Gastrocnemius medialis (tissue), 4 donors: Measurements from ENCODE around the gene SPDYC. TPM values are rescaled to one million over a fixed set of nuclear protein-coding genes. Genes with fewer than 3 reads are reported as not detected.

Source experiments
- ATAC-seq, 2 donors: fragments of 150-250 bp; one replicate each; pipeline ENCODE4 v1.9.1; 2016
- DNase-seq, 2 donors: peaks; one replicate each; pipeline ENCODE4 v3.0.0-alpha.2; 2019
- H3K27ac ChIP-seq, 4 donors: fragments of 200-600 bp; sonication (generic); 1 replicate in 1 of 4; 2 replicates in 3 of 4; pipeline ENCODE4 v1.5.1; 2016 to 2018; ENCODE audit warnings: mild to moderate bottlenecking in 2 of 4, moderate library complexity in 1 of 4
- H3K27me3 ChIP-seq, 3 donors: fragments of 200-600 bp; sonication (generic) in 2 of 3; 1 replicate in 1 of 3; 2 replicates in 2 of 3; pipeline versions ENCODE4 v1.5.1 to v1.6.0; 2016 to 2019; ENCODE audit warnings: mild to moderate bottlenecking in 1 of 3, moderate library complexity in 1 of 3
- H3K36me3 ChIP-seq, 2 donors: fragments of 200-600 bp; sonication (generic) in 1 of 2; one replicate each; pipeline ENCODE4 v1.5.1; 2017 to 2018
- H3K4me1 ChIP-seq, 2 donors: fragments of 200-600 bp; sonication (generic) in 1 of 2; one replicate each; pipeline ENCODE4 v1.5.1; 2016 to 2017; ENCODE audit warnings: mild to moderate bottlenecking in 2 of 2
- H3K4me3 ChIP-seq, 4 donors: fragments of 200-600 bp; sonication (generic) in 3 of 4; 1 replicate in 1 of 4; 2 replicates in 3 of 4; pipeline ENCODE4 v1.5.1; 2016 to 2019; ENCODE audit warnings: mild to moderate bottlenecking in 2 of 4
- H3K9me3 ChIP-seq, 3 donors: fragments of 200-600 bp; sonication (generic) in 2 of 3; 1 replicate in 1 of 3; 2 replicates in 2 of 3; pipeline ENCODE4 v1.5.1; 2016 to 2019
- POLR2A ChIP-seq, 2 donors: fragments of 450-650 bp; IDR thresholded peaks; one replicate each; pipeline ENCODE4 v1.6.1; 2017; ENCODE audit warnings: antibody characterized with exemption in 2 of 2, mild to moderate bottlenecking in 2 of 2, moderate library complexity in 2 of 2
- in situ Hi-C, 4 donors: fragments of 200-750 bp; cut with MboI; loops; one replicate each; pipeline versions ENCODE4 v1.15.0 to v1.8.0; 2017; ENCODE audit warnings: low sequenced_read_pairs in 4 of 4
- intact Hi-C: fragments of 100-400 bp; cut with DNase I; formaldehyde crosslinking; loops from one replicate; pipeline ENCODE4 v1.15.1; 2023; ENCODE audit warnings: low total_unique reads
- total RNA-seq, 4 donors: library from RNA; depleted of rRNA; stranded (reverse); fragments of >200 nt; gene quantifications; one replicate each; pipeline versions ENCODE4 v1.1.0 to v1.2.3, GENCODE V29; 2016
- TF ChIP-seq, protein P1 (sequence below), 5 experiments: fragments of 450-650 bp in 3 of 5; fragments of 200-600 bp in 2 of 5; sonication (generic) in 2 of 5; IDR thresholded peaks in 4 of 5; conservative IDR thresholded peaks in 1 of 5; 1 replicate in 4 of 5; 2 replicates in 1 of 5; pipeline ENCODE4 v1.5.1; 2016 to 2019; ENCODE audit warnings: antibody characterized with exemption in 5 of 5, mild to moderate bottlenecking in 3 of 5, moderate library complexity in 3 of 5

The SPDYC gene
- total RNA-seq, 4 donors from 2014 or later: not detected

DNA sequence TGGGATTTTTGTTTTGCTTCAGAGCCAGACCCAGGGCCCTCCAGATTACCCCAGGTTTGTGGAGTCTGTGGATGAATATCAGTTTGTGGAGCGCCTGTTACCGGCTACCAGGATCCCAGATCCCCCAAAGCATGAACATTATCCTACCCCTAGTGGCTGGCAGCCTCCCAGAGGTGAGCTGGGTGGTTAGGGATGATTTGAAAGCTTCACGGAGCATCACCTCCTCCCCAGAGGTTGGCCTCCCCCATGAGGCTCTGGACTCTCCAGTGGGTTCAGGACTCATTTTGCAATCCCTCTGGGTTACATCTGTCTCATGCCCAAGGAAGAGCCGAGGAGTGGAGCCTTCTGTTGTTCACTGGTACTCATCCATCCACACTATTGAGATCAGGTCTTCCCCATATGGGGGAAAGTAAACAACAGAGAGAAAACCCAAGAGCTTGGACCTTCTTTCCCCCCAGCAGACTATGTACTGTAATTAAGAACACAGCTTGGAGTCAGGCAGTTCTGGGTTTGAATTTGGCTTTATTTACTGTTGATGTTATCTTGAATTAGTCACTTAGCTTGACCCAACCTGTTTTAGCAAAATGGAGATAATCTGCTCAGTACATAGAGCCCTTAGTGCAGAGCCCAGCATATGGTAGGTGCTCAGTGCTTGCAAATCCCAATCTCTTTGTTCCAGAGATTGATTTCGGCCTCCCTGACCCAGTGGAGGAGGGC lies 45.4 kb upstream of the SPDYC start:
- DNase-seq: no peak
- TF ChIP-seq, protein P1, sequence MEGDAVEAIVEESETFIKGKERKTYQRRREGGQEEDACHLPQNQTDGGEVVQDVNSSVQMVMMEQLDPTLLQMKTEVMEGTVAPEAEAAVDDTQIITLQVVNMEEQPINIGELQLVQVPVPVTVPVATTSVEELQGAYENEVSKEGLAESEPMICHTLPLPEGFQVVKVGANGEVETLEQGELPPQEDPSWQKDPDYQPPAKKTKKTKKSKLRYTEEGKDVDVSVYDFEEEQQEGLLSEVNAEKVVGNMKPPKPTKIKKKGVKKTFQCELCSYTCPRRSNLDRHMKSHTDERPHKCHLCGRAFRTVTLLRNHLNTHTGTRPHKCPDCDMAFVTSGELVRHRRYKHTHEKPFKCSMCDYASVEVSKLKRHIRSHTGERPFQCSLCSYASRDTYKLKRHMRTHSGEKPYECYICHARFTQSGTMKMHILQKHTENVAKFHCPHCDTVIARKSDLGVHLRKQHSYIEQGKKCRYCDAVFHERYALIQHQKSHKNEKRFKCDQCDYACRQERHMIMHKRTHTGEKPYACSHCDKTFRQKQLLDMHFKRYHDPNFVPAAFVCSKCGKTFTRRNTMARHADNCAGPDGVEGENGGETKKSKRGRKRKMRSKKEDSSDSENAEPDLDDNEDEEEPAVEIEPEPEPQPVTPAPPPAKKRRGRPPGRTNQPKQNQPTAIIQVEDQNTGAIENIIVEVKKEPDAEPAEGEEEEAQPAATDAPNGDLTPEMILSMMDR (IDR thresholded peaks at IDR 0.05 in 4 of 5, conservative IDR thresholded peaks at IDR 0.05 in 1 of 5): no peak
- Histone ChIP-seq H3K4me1 (peaks cover 18 to 24% of the 10 kb centered on the region in 2 donors), H3K36me3 (peaks cover 0 to 71% of the 10 kb centered on the region in 2 donors), H3K9me3 (no peaks in the 10 kb centered on the region), H3K4me3 (no peak overlapping the region), H3K27ac (no peak overlapping the region), H3K27me3 (no peaks in the 10 kb centered on the region)
- ATAC-seq: no peak
- intact Hi-C loops (no loop called here), in situ Hi-C loops (no loop called here)

DNA sequence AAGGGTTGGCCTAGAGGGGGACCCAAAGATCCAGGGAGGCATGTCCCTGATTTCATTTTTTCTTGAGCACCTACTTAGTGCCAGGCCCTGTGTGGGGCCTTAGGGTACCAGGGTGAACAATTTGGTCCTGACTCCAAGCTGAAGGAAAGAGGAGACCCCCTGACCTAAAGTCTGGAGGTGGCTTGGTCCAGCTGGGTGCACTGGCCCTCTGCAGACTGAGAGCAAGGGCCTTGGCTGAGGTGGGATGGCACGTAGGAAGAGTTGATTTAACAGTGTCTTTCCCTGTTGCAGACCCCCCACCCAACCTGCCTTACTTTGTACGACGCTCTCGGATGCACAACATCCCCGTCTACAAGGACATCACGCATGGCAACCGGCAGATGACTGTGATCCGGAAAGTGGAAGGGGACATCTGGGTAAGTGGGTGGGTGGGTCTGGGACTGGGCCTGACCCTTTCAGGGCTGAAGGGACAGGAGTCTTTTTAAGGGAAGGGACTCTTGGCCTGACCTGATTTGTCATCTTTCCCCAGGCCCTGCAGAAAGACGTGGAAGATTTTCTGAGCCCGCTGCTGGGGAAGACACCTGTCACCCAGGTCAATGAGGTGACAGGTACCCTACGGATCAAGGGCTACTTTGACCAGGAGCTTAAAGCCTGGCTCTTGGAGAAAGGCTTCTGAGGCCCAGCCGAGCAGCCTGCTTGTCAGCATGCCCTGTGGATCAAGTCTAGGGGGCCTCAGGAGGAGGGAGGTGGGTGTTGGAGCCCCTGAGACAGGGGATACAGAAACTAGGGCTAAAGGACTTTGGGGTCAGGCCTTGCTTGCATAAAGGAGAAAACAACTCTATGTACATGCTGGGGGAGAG lies 44.6 kb upstream of the SPDYC start:
- TF ChIP-seq POLR2A (IDR thresholded peaks at IDR 0.05): no peak
- TF ChIP-seq, protein P1 (IDR thresholded peaks at IDR 0.05 in 4 of 5, conservative IDR thresholded peaks at IDR 0.05 in 1 of 5): no peak
- peaks cover 0 to 71% of the 10 kb centered on the region in 2 donors for H3K36me3 ChIP-seq
- intact Hi-C loops: no loop called here

DNA sequence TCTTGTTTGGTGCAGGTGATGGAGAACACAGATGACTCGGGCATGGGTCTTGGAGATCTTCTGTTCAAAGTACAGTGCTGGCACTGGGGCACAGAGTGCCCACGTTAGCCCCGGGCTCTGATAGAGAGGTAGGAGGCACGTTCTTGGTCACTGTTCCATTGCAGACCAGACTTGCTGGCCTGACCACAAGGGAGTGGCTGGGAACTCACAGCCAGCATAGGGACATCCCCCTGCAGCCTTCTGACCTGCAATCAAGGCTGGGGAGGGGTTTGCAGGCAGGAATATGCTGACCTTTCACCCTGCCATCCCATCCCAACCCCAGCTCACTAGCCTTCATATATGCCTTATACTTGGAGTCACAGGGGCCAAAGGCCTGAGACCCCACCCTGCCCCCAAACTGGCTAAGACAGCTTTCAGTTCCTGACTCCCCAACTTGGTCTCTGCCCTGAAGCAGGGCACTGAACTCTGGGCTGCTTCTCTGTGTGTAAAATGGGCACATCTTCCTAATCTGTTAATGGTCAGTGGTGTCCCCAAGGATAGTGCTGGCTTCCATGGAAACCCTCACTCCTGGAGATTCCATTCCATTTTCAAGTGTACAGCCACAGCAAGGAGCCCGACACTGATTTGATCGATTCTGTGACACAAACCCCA lies 43.3 kb upstream of the SPDYC start:
- H3K36me3 ChIP-seq: peaks cover 0 to 77% of the 10 kb centered on the region in 2 donors
- H3K27me3 ChIP-seq: no peaks in the 10 kb centered on the region
- peaks cover 10 to 12% of the 10 kb centered on the region in 2 donors for H3K4me1 ChIP-seq
- no peak overlapping the region for H3K27ac ChIP-seq
- TF ChIP-seq, protein P1 (IDR thresholded peaks at IDR 0.05 in 4 of 5, conservative IDR thresholded peaks at IDR 0.05 in 1 of 5): no peak
- ATAC-seq (no peak), DNase-seq (no peak)
- intact Hi-C loops (no loop called here), in situ Hi-C loops (no loop called here)
- H3K4me3 ChIP-seq: no peak overlapping the region
- H3K9me3 ChIP-seq: no peaks in the 10 kb centered on the region

More for the DNA sequence above, 44.6 kb upstream of the SPDYC start:
- Histone ChIP-seq H3K27me3 (no peaks in the 10 kb centered on the region), H3K9me3 (no peaks in the 10 kb centered on the region), H3K4me3 (no peak overlapping the region), H3K4me1 (peaks cover 18 to 24% of the 10 kb centered on the region in 2 donors), H3K27ac (no peak overlapping the region)
- no peak for ATAC-seq
- no peak for DNase-seq
- in situ Hi-C loops: no loop called here

DNA sequence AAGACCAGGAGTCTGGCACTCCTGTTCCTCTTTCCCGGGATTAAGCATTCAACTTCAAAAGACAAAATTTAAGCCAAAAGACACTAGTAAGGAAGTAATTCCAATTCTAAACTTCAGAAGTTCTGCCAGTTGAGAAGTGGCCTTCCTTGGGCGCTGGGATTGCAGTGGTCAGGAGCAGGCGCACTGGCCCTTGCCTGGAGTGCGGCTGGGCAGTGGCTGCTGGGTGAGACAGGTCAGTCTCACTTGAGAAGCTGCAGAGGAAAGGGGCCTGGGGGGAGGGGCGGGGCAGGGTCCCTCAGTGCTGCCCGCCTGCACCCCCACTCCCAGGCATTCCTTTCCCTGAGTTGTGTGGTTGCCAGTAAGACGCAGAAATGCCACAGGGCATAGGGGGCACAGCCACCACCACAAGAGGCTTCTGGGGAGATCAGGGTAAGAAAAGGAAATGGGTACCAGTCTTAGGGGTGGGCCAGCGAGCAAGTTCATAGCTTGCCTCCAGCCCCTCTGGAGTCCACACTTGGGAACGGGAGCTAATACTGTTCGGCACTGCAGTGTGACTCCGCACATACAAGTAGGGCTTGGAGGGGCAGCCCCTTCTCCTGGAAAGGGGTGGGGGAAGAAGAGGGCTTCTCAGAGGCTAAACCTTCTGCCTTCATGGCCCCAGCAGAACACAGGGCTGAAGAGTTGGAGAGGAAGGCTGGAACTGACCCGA lies 42.4 kb upstream of the SPDYC start:
- DNase-seq (no peak), ATAC-seq (no peak)
- Histone ChIP-seq H3K9me3 (no peaks in the 10 kb centered on the region), H3K27me3 (no peaks in the 10 kb centered on the region), H3K27ac (no peak overlapping the region), H3K4me3 (no peak overlapping the region), H3K4me1 (peaks cover 12 to 17% of the 10 kb centered on the region in 2 donors), H3K36me3 (peaks cover 0 to 86% of the 10 kb centered on the region in 2 donors)
- in situ Hi-C loops (no loop called here), intact Hi-C loops (no loop called here)
- TF ChIP-seq, protein P1 (IDR thresholded peaks at IDR 0.05 in 4 of 5, conservative IDR thresholded peaks at IDR 0.05 in 1 of 5): no peak
- no peak for TF ChIP-seq POLR2A (IDR thresholded peaks at IDR 0.05)
